ENCODE data around the gene CHCHD6.

DNA sequence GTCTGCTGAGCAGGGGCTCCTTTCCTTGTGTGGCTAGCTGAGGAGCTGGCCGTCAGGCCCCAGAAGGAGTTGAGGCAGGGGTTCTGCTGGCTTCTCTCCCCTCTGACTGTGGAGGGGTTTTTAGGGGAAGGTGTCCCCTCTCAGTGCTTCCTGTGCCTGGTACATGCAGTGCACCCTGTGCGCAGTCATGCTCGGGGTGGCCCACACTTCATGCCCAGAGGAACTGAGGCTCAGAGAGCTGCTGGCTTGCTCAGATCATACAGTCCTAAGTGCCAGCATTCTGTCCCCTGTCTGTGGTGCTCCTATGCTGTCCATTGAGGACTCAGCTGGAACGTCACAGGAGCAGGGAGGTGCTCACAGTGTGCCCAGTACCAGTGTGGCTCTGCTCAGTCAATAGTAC is 211.0 kb downstream of the CHCHD6 start:
- TF ChIP-seq POLR2A (IDR thresholded peaks at IDR 0.05) = no peak
- TF ChIP-seq, protein P1, sequence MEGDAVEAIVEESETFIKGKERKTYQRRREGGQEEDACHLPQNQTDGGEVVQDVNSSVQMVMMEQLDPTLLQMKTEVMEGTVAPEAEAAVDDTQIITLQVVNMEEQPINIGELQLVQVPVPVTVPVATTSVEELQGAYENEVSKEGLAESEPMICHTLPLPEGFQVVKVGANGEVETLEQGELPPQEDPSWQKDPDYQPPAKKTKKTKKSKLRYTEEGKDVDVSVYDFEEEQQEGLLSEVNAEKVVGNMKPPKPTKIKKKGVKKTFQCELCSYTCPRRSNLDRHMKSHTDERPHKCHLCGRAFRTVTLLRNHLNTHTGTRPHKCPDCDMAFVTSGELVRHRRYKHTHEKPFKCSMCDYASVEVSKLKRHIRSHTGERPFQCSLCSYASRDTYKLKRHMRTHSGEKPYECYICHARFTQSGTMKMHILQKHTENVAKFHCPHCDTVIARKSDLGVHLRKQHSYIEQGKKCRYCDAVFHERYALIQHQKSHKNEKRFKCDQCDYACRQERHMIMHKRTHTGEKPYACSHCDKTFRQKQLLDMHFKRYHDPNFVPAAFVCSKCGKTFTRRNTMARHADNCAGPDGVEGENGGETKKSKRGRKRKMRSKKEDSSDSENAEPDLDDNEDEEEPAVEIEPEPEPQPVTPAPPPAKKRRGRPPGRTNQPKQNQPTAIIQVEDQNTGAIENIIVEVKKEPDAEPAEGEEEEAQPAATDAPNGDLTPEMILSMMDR (IDR thresholded peaks at IDR 0.05) = no peak
